OCI-LY7 (cell line): ENCODE results near the gene CPEB1. TPM values are rescaled to one million over a fixed set of nuclear protein-coding genes. Genes with fewer than 3 reads are reported as not detected.
"Not testable (repeated sequence)": the region's sequence is repeated elsewhere in the genome, so short reads cannot be mapped to it uniquely, and the experiment has no call there.

ENCODE experiments used
- BruUV-seq: library from RNA; stranded (reverse); fragments of 400-500 nt; replicated peaks from 2 replicates; lab custom pipeline; 2021; lab: Mats Ljungman, UMichigan
- CTCF ChIA-PET: fragments of 300-600 bp; sonication (Branson Sonifier 250); formaldehyde crosslinking; loops from one replicate; lab custom pipeline; 2022; ENCODE audit warnings: antibody characterized with exemption; ENCODE audit not compliant: unreplicated experiment; lab: Charles Lee
- POLR2A ChIA-PET: fragments of 300-600 bp; sonication (Branson Sonifier 250); formaldehyde crosslinking; loops from one replicate; lab custom pipeline; 2022; ENCODE audit warnings: antibody characterized with exemption; lab: Charles Lee
- DNase-seq: peaks from one replicate; pipeline ENCODE4 v3.0.0-alpha.2; 2015; ENCODE audit warnings: low spot score
- H2AFZ ChIP-seq: fragments of 200-600 bp; sonication (generic), shearing (Covaris generic); 2 replicates; pipeline ENCODE4 v1.6.1; 2014; ENCODE audit warnings: mild to moderate bottlenecking, antibody characterized with exemption, low read length, moderate library complexity
- H3K27ac ChIP-seq: fragments of 200-600 bp; sonication (generic); 2 replicates; pipeline ENCODE4 v1.5.1; 2014; ENCODE audit warnings: mixed run types, low read depth, mild to moderate bottlenecking, moderate library complexity, low read length, inconsistent platforms; ENCODE audit not compliant: poor library complexity, severe bottlenecking
- H3K36me3 ChIP-seq: fragments of 200-600 bp; sonication (generic); 2 replicates; pipeline ENCODE4 v1.6.1; 2014; ENCODE audit warnings: mild to moderate bottlenecking, antibody characterized with exemption, low read length, moderate library complexity, mixed read lengths; ENCODE audit not compliant: insufficient read depth
- H3K4me1 ChIP-seq: fragments of 200-600 bp; sonication (generic); 2 replicates; pipeline ENCODE4 v1.5.1; 2014; ENCODE audit warnings: mild to moderate bottlenecking, low read length; ENCODE audit not compliant: insufficient read depth, poor library complexity, severe bottlenecking
- H3K4me2 ChIP-seq: fragments of 200-600 bp; sonication (generic); 2 replicates; pipeline ENCODE4 v1.6.1; 2014; ENCODE audit warnings: mild to moderate bottlenecking, low read length
- H3K4me3 ChIP-seq: fragments of 200-600 bp; sonication (generic); 2 replicates; pipeline ENCODE4 v1.5.1; 2014; ENCODE audit warnings: mild to moderate bottlenecking, low read depth, low read length; ENCODE audit not compliant: poor library complexity, severe bottlenecking
- H3K79me2 ChIP-seq: fragments of 200-600 bp; sonication (generic); 2 replicates; pipeline ENCODE4 v1.6.1; 2016; ENCODE audit warnings: low read depth, mild to moderate bottlenecking, low read length, moderate library complexity, mixed read lengths; ENCODE audit not compliant: insufficient read depth
- H3K9me2 ChIP-seq: fragments of 200-600 bp; sonication (generic); 2 replicates; pipeline ENCODE4 v1.6.1; 2016; ENCODE audit warnings: mild to moderate bottlenecking, low read length, mixed read lengths; ENCODE audit not compliant: insufficient read depth
- H3K9me3 ChIP-seq: fragments of 200-600 bp; sonication (generic); 2 replicates; pipeline ENCODE4 v1.6.1; 2014; ENCODE audit warnings: mild to moderate bottlenecking, mixed run types, low read length, mixed read lengths
- H4K20me1 ChIP-seq: fragments of 200-600 bp; sonication (generic); 2 replicates; pipeline ENCODE4 v1.6.1; 2014; ENCODE audit warnings: mild to moderate bottlenecking, antibody characterized with exemption, low read length, moderate library complexity, mixed read lengths; ENCODE audit not compliant: insufficient read depth
- CTCF ChIP-seq: fragments of 200-600 bp; sonication (generic); conservative IDR thresholded peaks from 2 replicates; pipeline ENCODE4 v1.5.1; 2014; ENCODE audit warnings: mild to moderate bottlenecking, antibody characterized with exemption, low read length, moderate library complexity, mixed read lengths
- EZH2phosphoT487 ChIP-seq: fragments of 200-600 bp; sonication (generic); IDR thresholded peaks from 2 replicates; pipeline ENCODE4 v1.6.1; 2018; ENCODE audit warnings: low read depth, borderline replicate concordance, mild to moderate bottlenecking, mixed run types, antibody characterized with exemption, low read length, moderate library complexity, mixed read lengths
- intact Hi-C: fragments of 100-400 bp; cut with micrococcal nuclease; formaldehyde crosslinking; loops from one replicate; pipeline ENCODE4 v1.10.0; 2022; ENCODE audit not compliant: unreplicated experiment
- total RNA-seq, 2 experiments: library from RNA; depleted of rRNA in 1 of 2; stranded (reverse); fragments of >200 nt in 1 of 2; shearing (Covaris generic) in 1 of 2; gene quantifications; 2 replicates each; pipeline ENCODE4 v1.2.3, GENCODE V29; 2014 to 2022

CPEB1 gene
- total RNA-seq, 2 experiments from 2014 or later: not detected

- Histone ChIP-seq H4K20me1 (peaks cover 29% of the 10 kb centered on the region), H3K9me2 (no peaks in the 10 kb centered on the region), H2AFZ (no peak overlapping the region), H3K4me3 (no peak overlapping the region), H3K79me2 (peaks cover 39% of the 10 kb centered on the region), H3K4me1 (peaks cover 34% of the 10 kb centered on the region), H3K36me3 (peaks cover 71% of the 10 kb centered on the region), H3K4me2 (peak overlapping the region; percentile 83; the same call in 1 of the 2 replicates), H3K9me3 (no peaks in the 10 kb centered on the region), H3K27ac (peak overlapping the region; percentile 19)
- POLR2A ChIA-PET: interaction anchor here (0.6 to 1.5 kb wide), 2 partner anchors 215 to 306 kb away, joined by 3 to 4 read pairs; no protein-coding TSS in a partner anchor
- CTCF ChIA-PET: no interaction called here
- no TSS peak for BruUV-seq
- no peak for DNase-seq
- TF ChIP-seq EZH2phosphoT487: no peak
- no peak for TF ChIP-seq CTCF
- intact Hi-C loops: loop anchor here (10.0 kb wide), 1 partner anchor 669 kb away; the partner anchor contains the start of gene HDGFL3
Observed at GRCh38 chr15:82535566-82536408, 111.4 kb downstream of the CPEB1 start.

DNA sequence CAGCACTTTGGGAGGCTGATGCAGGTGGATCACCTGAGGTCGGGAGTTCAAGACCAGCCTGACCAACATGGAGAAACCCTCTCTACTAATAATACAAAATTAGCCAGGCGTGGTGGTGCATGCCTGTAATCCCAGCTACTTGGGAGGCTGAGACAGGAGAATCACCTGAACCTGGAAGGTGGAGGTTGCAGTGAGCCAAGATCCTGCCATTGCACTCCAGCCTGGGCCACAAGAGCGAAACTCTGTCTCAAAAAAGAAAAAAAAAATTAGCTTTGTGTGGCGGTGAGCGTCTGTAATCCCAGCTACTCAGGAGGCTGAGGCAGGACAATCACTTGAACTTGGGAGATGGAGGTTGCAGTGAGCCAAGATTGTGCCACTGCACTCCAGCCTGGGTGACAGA, 112.0 kb downstream of the CPEB1 start:
- BruUV-seq, H3K27ac ChIP-seq, CTCF ChIA-PET, DNase-seq, H3K9me2 ChIP-seq, H2AFZ ChIP-seq, H3K4me2 ChIP-seq, H3K4me3 ChIP-seq, H3K9me3 ChIP-seq: not testable (repeated sequence)
- Histone ChIP-seq H4K20me1 (peaks cover 29% of the 10 kb centered on the region), H3K36me3 (peaks cover 71% of the 10 kb centered on the region), H3K79me2 (peaks cover 37% of the 10 kb centered on the region), H3K4me1 (peaks cover 37% of the 10 kb centered on the region)
- POLR2A ChIA-PET: interaction anchor here (1.5 kb wide), 1 partner anchor 216 kb away, joined by 4 read pairs; no protein-coding TSS in a partner anchor
- intact Hi-C loops: loop anchor here (10.0 kb wide), 1 partner anchor 670 kb away; the partner anchor contains the start of gene HDGFL3

- Histone ChIP-seq H3K4me1 (peaks cover 37% of the 10 kb centered on the region), H4K20me1 (peaks cover 29% of the 10 kb centered on the region), H3K79me2 (peaks cover 30% of the 10 kb centered on the region), H3K36me3 (peaks cover 64% of the 10 kb centered on the region)
- H3K9me2 ChIP-seq, H3K9me3 ChIP-seq, BruUV-seq, H3K27ac ChIP-seq, H3K4me2 ChIP-seq, CTCF ChIA-PET, POLR2A ChIA-PET, H3K4me3 ChIP-seq, DNase-seq, H2AFZ ChIP-seq: not testable (repeated sequence)
- intact Hi-C loops: loop anchor here (5.0 to 10.0 kb wide), 2 partner anchors 468 to 670 kb away; partner anchors contain the start of gene HDGFL3
Observed at GRCh38 chr15:82534457-82534861, 112.7 kb downstream of the CPEB1 start.
